Keratinocyte (primary cell): ENCODE data around the gene PGAP3. TPM values are rescaled to one million over a fixed set of nuclear protein-coding genes. Genes with fewer than 3 reads are reported as not detected.

ENCODE experiments used
- DNase-seq: peaks from one replicate; pipeline ENCODE4 v3.0.0-alpha.2; 2011; ENCODE audit warnings: low read depth, missing footprints, low spot score
- FAIRE-seq: peaks from 2 replicates; lab custom pipeline; 2011; peaks lifted over from hg19 to GRCh38; lab: Jason Lieb, UNC
- H2AFZ ChIP-seq: 2 replicates; pipeline ENCODE4 v1.6.0; 2012; ENCODE audit warnings: low read length, control low read depth, inconsistent platforms; ENCODE audit not compliant: control insufficient read depth
- H3K27ac ChIP-seq: 2 replicates; pipeline ENCODE4 v1.5.1; 2011; ENCODE audit warnings: low read length; ENCODE audit not compliant: control insufficient read depth, insufficient read depth
- H3K27me3 ChIP-seq: 3 replicates; pipeline ENCODE4 v1.6.0; 2011; ENCODE audit warnings: low read length; ENCODE audit not compliant: control insufficient read depth, insufficient read depth; ENCODE audit errors: extremely low read depth
- H3K36me3 ChIP-seq, 2 experiments: 2 replicates in 1 of 2; 3 replicates in 1 of 2; pipeline ENCODE4 v1.5.1; 2011; ENCODE audit warnings: low read length in 2 of 2, mild to moderate bottlenecking in 1 of 2; ENCODE audit not compliant: control insufficient read depth in 2 of 2, insufficient read depth in 2 of 2; ENCODE audit errors: extremely low read depth in 1 of 2
- H3K4me1 ChIP-seq: 3 replicates; pipeline ENCODE4 v1.5.1; 2011; ENCODE audit warnings: low read length; ENCODE audit not compliant: control insufficient read depth, insufficient read depth; ENCODE audit errors: extremely low read depth
- H3K4me2 ChIP-seq: 3 replicates; pipeline ENCODE4 v1.6.0; 2011; ENCODE audit warnings: low read depth, low read length; ENCODE audit not compliant: control insufficient read depth, insufficient read depth; ENCODE audit errors: extremely low read depth
- H3K4me3 ChIP-seq, 3 experiments: fragments of 200-600 bp in 1 of 3; sonication (generic) in 1 of 3; 2 replicates in 2 of 3; 3 replicates in 1 of 3; pipeline ENCODE4 v1.5.1; 2011 to 2016; ENCODE audit warnings: low read length in 3 of 3, mild to moderate bottlenecking in 3 of 3, control low read depth in 2 of 3, inconsistent platforms in 1 of 3, low read depth in 1 of 3, mixed read lengths in 1 of 3, mixed run types in 1 of 3, moderate library complexity in 1 of 3; ENCODE audit not compliant: control insufficient read depth in 2 of 3, insufficient read depth in 2 of 3; ENCODE audit errors: extremely low read depth in 1 of 3
- H3K79me2 ChIP-seq: 2 replicates; pipeline ENCODE4 v1.6.0; 2012; ENCODE audit warnings: low read length; ENCODE audit not compliant: control insufficient read depth, insufficient read depth
- H3K9ac ChIP-seq: 3 replicates; pipeline ENCODE4 v1.6.0; 2011; ENCODE audit warnings: low read length; ENCODE audit not compliant: control insufficient read depth, insufficient read depth; ENCODE audit errors: extremely low read depth
- H3K9me1 ChIP-seq: 3 replicates; pipeline ENCODE4 v1.6.0; 2011; ENCODE audit warnings: low read length; ENCODE audit not compliant: control insufficient read depth, insufficient read depth; ENCODE audit errors: extremely low read depth
- H3K9me3 ChIP-seq: 2 replicates; pipeline ENCODE4 v1.5.1; 2012; ENCODE audit warnings: low read depth, low read length; ENCODE audit not compliant: control insufficient read depth
- H4K20me1 ChIP-seq: 3 replicates; pipeline ENCODE4 v1.6.0; 2011; ENCODE audit warnings: low read length; ENCODE audit not compliant: control insufficient read depth, insufficient read depth; ENCODE audit errors: extremely low read depth
- EZH2 ChIP-seq: IDR thresholded peaks from one replicate; pipeline ENCODE4 v1.6.1; 2012; ENCODE audit warnings: inconsistent platforms, mild to moderate bottlenecking, low read length, moderate library complexity
- dilution Hi-C: fragments of 300-500 bp; cut with MboI; formaldehyde crosslinking; loops from one replicate; pipeline ENCODE4 v1.7.0; 2020; ENCODE audit warnings: low sequenced_read_pairs; ENCODE audit not compliant: extremely low pct_ligation_motif_present
- polyA plus RNA-seq, 5 experiments: library from polyadenylated mRNA; depleted of rRNA in 3 of 5; stranded (reverse) in 3 of 5; stranded (forward) in 1 of 5; unstranded in 1 of 5; fragments of >200 nt; gene quantifications; 1 replicate in 1 of 5; 2 replicates in 3 of 5; 3 replicates in 1 of 5; pipeline versions ENCODE4 v1.2.1 to v1.2.3, GENCODE V29; 2011 to 2012; ENCODE audit warnings: missing spikeins in 2 of 5, low read depth in 1 of 5, low replicate concordance in 1 of 5
- TF ChIP-seq, protein P1 (sequence below), 3 experiments: IDR thresholded peaks in 1 of 3; conservative IDR thresholded peaks in 1 of 3; optimal IDR thresholded peaks in 1 of 3; 2 replicates in 2 of 3; 3 replicates in 1 of 3; pipeline versions ENCODE3 to v1.5.1; 2011; ENCODE audit warnings: low read length in 3 of 3, mild to moderate bottlenecking in 3 of 3, moderate library complexity in 2 of 3, control low read depth in 1 of 3, inconsistent platforms in 1 of 3; ENCODE audit not compliant: insufficient read depth in 2 of 3; ENCODE audit errors: extremely low read depth in 1 of 3

The PGAP3 gene
- polyA plus RNA-seq, 1 donor (not counting 4 experiments of a cell fraction or from before 2014, with no cell fraction given): 5.6 TPM

GRCh38 chr17:39705786-39706348, 18.0 kb upstream of the PGAP3 start:
- H3K9ac ChIP-seq: peak overlapping the region; percentile 39
- H3K79me2 ChIP-seq: peaks cover 22% of the 10 kb centered on the region
- no peak for TF ChIP-seq EZH2
- TF ChIP-seq, protein P1, sequence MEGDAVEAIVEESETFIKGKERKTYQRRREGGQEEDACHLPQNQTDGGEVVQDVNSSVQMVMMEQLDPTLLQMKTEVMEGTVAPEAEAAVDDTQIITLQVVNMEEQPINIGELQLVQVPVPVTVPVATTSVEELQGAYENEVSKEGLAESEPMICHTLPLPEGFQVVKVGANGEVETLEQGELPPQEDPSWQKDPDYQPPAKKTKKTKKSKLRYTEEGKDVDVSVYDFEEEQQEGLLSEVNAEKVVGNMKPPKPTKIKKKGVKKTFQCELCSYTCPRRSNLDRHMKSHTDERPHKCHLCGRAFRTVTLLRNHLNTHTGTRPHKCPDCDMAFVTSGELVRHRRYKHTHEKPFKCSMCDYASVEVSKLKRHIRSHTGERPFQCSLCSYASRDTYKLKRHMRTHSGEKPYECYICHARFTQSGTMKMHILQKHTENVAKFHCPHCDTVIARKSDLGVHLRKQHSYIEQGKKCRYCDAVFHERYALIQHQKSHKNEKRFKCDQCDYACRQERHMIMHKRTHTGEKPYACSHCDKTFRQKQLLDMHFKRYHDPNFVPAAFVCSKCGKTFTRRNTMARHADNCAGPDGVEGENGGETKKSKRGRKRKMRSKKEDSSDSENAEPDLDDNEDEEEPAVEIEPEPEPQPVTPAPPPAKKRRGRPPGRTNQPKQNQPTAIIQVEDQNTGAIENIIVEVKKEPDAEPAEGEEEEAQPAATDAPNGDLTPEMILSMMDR (optimal IDR thresholded peaks at IDR 0.05 in 1 of 3, IDR thresholded peaks at IDR 0.05 in 1 of 3, conservative IDR thresholded peaks at IDR 0.05 in 1 of 3; ENCODE audit: extremely low read depth in 1 of 3, insufficient read depth in 2 of 3, low read length in 3 of 3): no peak
- FAIRE-seq (peak; percentile 90), DNase-seq (no peak)
- no peaks in the 10 kb centered on the region for H3K9me3 ChIP-seq
- H4K20me1 ChIP-seq: no peaks in the 10 kb centered on the region
- H3K27ac ChIP-seq: peak overlapping the region; percentile 22
- peaks cover 34% of the 10 kb centered on the region for H3K4me1 ChIP-seq
- H3K36me3 ChIP-seq: peaks cover 0 to 29% of the 10 kb centered on the region in 2 experiments
- dilution Hi-C loops: no loop called here
- peak overlapping the region in 1 of 3 experiments; percentile 23 for H3K4me3 ChIP-seq
- H3K9me1 ChIP-seq: peaks cover 4% of the 10 kb centered on the region
- no peak overlapping the region for H2AFZ ChIP-seq
- H3K4me2 ChIP-seq: peak overlapping the region; percentile 68
- no peaks in the 10 kb centered on the region for H3K27me3 ChIP-seq

DNA sequence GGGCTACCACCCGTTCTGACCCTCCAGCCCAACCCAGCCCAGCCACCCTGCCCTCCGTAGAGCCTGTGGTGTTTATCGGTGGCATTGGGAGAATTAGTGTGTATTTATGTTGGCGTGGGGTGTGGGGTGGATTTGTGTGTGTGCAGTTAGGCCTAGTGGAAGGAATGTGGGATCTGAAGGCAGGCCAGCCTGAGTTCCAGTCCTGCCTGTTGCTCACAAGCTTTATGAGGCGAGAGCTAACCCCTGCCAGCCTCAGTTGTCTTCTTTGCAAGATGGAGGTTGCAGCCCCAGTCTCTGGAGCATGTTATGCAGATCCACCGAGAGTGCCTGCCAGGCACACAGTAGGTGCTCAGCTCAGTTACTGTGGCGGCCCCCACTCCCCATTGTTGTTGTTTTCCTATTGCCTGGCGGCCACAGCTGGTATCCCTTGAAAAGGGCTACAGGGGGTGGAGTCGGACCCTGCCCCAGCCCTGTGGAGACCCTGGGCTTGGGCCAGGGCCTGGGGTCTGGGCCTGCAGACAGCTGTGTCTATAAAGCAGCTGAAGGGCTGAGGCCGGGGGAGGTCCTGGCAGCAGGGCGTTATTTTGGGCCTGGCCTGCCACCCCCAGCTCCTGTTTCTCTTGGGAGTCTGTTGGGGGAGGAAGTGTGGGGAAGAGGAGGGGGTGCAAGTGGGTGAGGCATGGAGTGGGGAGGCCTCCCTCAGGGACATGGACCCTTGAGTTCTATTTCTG, 17.1 kb upstream of the PGAP3 start:
- peaks cover 22% of the 10 kb centered on the region for H3K79me2 ChIP-seq

More for the DNA sequence above, 17.1 kb upstream of the PGAP3 start:
- H3K36me3 ChIP-seq: peaks cover 0 to 24% of the 10 kb centered on the region in 2 experiments
- H2AFZ ChIP-seq: no peak overlapping the region
- H3K27me3 ChIP-seq: no peaks in the 10 kb centered on the region
- H3K4me1 ChIP-seq: peaks cover 34% of the 10 kb centered on the region
- no peaks in the 10 kb centered on the region for H4K20me1 ChIP-seq
- peaks cover 4% of the 10 kb centered on the region for H3K9me1 ChIP-seq
- dilution Hi-C loops: no loop called here
- DNase-seq: no peak
- H3K9ac ChIP-seq: no peak overlapping the region
- FAIRE-seq: peak; percentile 26
- TF ChIP-seq, protein P1 (optimal IDR thresholded peaks at IDR 0.05 in 1 of 3, IDR thresholded peaks at IDR 0.05 in 1 of 3, conservative IDR thresholded peaks at IDR 0.05 in 1 of 3; ENCODE audit: extremely low read depth in 1 of 3, insufficient read depth in 2 of 3, low read length in 3 of 3): peak; percentile 43 to 77 (median 62)
- no peak for TF ChIP-seq EZH2
- peak overlapping the region; percentile 68 for H3K4me2 ChIP-seq
- no peak overlapping the region for H3K27ac ChIP-seq
- H3K9me3 ChIP-seq: no peaks in the 10 kb centered on the region
- H3K4me3 ChIP-seq: no peak overlapping the region
